DND-41 (cell line): Measurements from ENCODE around the gene BCL3.

Source experiments
- ATAC-seq: fragments of 200-7000 bp; cut with Tn5 transposase; 3 replicates; pipeline ENCODE4 v1.9.1; 2021; ENCODE audit warnings: low read depth; ENCODE audit not compliant: insufficient read depth
- DNase-seq: peaks from one replicate; pipeline ENCODE4 v3.0.0-alpha.2; 2020
- H2AFZ ChIP-seq: 2 replicates; pipeline ENCODE4 v1.6.0; 2012; ENCODE audit warnings: low read depth, low read length
- H3K27ac ChIP-seq: 2 replicates; pipeline ENCODE4 v1.5.1; 2012; ENCODE audit warnings: low read length, inconsistent platforms
- H3K27me3 ChIP-seq: fragments of 200-600 bp; sonication (generic); 2 replicates; pipeline ENCODE4 v1.6.0; 2012; ENCODE audit warnings: low read length, mild to moderate bottlenecking, inconsistent platforms; ENCODE audit not compliant: insufficient read depth, poor library complexity
- H3K36me3 ChIP-seq: 2 replicates; pipeline ENCODE4 v1.5.1; 2012; ENCODE audit warnings: low read length, inconsistent platforms; ENCODE audit not compliant: insufficient read depth
- H3K4me1 ChIP-seq: 2 replicates; pipeline ENCODE4 v1.5.1; 2012; ENCODE audit warnings: mild to moderate bottlenecking, low read length; ENCODE audit not compliant: insufficient read depth
- H3K4me2 ChIP-seq: 2 replicates; pipeline ENCODE4 v1.6.0; 2012; ENCODE audit warnings: mild to moderate bottlenecking, moderate library complexity, low read length, inconsistent platforms; ENCODE audit not compliant: insufficient read depth
- H3K4me3 ChIP-seq, 2 experiments: fragments of 200-600 bp in 1 of 2; shearing (Covaris generic) in 1 of 2; 2 replicates each; pipeline ENCODE4 v1.5.1; 2012 to 2016; ENCODE audit warnings: inconsistent platforms in 2 of 2, low read length in 2 of 2, mild to moderate bottlenecking in 2 of 2, low read depth in 1 of 2, moderate library complexity in 1 of 2
- H3K79me2 ChIP-seq: 2 replicates; pipeline ENCODE4 v1.6.0; 2012; ENCODE audit warnings: low read length, inconsistent platforms; ENCODE audit not compliant: insufficient read depth
- H3K9ac ChIP-seq: 2 replicates; pipeline ENCODE4 v1.6.0; 2012; ENCODE audit warnings: low read depth, mild to moderate bottlenecking, inconsistent platforms, low read length, moderate library complexity
- H3K9me3 ChIP-seq: 2 replicates; pipeline ENCODE4 v1.5.1; 2012; ENCODE audit warnings: low read length, moderate library complexity, mild to moderate bottlenecking, inconsistent platforms; ENCODE audit not compliant: insufficient read depth, severe bottlenecking
- H4K20me1 ChIP-seq: 2 replicates; pipeline ENCODE4 v1.6.0; 2012; ENCODE audit warnings: low read length; ENCODE audit not compliant: insufficient read depth
- EZH2 ChIP-seq: IDR thresholded peaks from 3 replicates; pipeline ENCODE4 v1.6.1; 2012; ENCODE audit warnings: borderline replicate concordance, low read depth, mild to moderate bottlenecking, moderate library complexity, low read length, inconsistent platforms; ENCODE audit not compliant: severe bottlenecking
- TF ChIP-seq, protein P1 (sequence below): IDR thresholded peaks from 2 replicates; pipeline ENCODE4 v1.5.1; 2012; ENCODE audit warnings: borderline replicate concordance, low read length, moderate library complexity, mild to moderate bottlenecking; ENCODE audit not compliant: poor library complexity, severe bottlenecking; ENCODE audit errors: extremely low read depth

Gene BCL3

DNA sequence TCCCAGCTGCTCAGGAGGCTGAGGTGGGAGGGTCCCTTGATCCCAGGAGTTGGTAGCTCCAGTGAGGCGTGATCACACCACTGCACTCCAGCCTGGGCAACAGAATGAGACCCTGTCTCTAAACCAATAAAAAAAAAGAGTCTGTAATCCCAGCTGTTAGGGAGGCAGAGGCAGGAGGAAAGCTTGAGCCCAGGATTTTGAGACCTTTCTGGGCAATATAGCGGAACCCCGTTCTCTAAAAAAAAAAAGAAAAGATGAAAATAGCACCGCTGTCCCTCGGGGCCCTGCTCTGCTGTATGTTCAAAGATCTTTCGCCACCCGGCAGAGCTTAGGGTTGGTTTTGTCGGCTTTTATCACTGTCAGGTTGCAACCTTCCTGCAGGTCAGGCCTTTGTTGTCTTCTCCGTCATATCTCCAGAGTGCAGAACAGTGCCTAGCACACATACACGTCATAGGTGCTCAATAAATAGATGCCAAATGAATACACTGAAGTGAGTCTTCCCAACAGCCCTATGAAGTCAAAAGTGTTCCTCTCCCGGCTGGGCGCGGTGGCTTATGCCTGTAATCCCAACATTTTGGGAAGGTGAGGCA lies 47.0 kb downstream of the BCL3 start:
- Histone ChIP-seq H3K4me3 (no peak overlapping the region), H4K20me1 (no peaks in the 10 kb centered on the region), H3K36me3 (no peaks in the 10 kb centered on the region), H3K27me3 (no peaks in the 10 kb centered on the region), H2AFZ (no peak overlapping the region), H3K27ac (no peak overlapping the region), H3K4me2 (no peak overlapping the region), H3K9ac (no peak overlapping the region), H3K9me3 (no peaks in the 10 kb centered on the region), H3K4me1 (no peaks in the 10 kb centered on the region), H3K79me2 (no peaks in the 10 kb centered on the region)
- ATAC-seq (no peak), DNase-seq (no peak)
- TF ChIP-seq EZH2: no peak
- TF ChIP-seq, protein P1, sequence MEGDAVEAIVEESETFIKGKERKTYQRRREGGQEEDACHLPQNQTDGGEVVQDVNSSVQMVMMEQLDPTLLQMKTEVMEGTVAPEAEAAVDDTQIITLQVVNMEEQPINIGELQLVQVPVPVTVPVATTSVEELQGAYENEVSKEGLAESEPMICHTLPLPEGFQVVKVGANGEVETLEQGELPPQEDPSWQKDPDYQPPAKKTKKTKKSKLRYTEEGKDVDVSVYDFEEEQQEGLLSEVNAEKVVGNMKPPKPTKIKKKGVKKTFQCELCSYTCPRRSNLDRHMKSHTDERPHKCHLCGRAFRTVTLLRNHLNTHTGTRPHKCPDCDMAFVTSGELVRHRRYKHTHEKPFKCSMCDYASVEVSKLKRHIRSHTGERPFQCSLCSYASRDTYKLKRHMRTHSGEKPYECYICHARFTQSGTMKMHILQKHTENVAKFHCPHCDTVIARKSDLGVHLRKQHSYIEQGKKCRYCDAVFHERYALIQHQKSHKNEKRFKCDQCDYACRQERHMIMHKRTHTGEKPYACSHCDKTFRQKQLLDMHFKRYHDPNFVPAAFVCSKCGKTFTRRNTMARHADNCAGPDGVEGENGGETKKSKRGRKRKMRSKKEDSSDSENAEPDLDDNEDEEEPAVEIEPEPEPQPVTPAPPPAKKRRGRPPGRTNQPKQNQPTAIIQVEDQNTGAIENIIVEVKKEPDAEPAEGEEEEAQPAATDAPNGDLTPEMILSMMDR: no peak

DNA sequence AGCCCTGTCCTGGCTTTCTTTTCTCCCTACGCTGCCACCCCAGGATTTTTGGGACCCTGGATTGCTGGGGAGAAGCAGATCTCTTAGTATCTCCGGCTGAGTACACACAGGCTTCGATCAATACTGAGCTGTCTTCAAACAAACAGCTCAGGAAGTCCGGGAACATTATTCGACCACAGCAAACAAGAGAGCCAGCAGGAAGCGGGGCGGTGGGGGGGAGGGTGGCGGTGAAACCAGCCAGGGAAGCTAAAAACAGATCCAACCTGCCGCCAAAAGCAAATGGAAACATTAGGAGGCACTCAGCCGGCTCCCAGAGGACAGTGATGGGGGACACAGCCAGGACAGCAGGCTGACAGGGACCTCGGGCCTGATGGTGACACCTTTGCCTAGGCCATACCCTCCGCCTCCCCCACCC lies 48.2 kb downstream of the BCL3 start:
- no peaks in the 10 kb centered on the region for H3K4me1 ChIP-seq
- ATAC-seq (no peak; the same call in 2 of the 3 replicates), DNase-seq (peak; percentile 23)
- TF ChIP-seq, protein P1: no peak
- no peak overlapping the region for H3K27ac ChIP-seq
- no peak overlapping the region for H3K4me3 ChIP-seq
- H3K27me3 ChIP-seq: no peaks in the 10 kb centered on the region
- no peak overlapping the region for H3K9ac ChIP-seq
- no peaks in the 10 kb centered on the region for H3K79me2 ChIP-seq
- H3K36me3 ChIP-seq: no peaks in the 10 kb centered on the region
- H3K9me3 ChIP-seq: no peaks in the 10 kb centered on the region
- H2AFZ ChIP-seq: no peak overlapping the region
- H4K20me1 ChIP-seq: no peaks in the 10 kb centered on the region
- H3K4me2 ChIP-seq: no peak overlapping the region

DNA sequence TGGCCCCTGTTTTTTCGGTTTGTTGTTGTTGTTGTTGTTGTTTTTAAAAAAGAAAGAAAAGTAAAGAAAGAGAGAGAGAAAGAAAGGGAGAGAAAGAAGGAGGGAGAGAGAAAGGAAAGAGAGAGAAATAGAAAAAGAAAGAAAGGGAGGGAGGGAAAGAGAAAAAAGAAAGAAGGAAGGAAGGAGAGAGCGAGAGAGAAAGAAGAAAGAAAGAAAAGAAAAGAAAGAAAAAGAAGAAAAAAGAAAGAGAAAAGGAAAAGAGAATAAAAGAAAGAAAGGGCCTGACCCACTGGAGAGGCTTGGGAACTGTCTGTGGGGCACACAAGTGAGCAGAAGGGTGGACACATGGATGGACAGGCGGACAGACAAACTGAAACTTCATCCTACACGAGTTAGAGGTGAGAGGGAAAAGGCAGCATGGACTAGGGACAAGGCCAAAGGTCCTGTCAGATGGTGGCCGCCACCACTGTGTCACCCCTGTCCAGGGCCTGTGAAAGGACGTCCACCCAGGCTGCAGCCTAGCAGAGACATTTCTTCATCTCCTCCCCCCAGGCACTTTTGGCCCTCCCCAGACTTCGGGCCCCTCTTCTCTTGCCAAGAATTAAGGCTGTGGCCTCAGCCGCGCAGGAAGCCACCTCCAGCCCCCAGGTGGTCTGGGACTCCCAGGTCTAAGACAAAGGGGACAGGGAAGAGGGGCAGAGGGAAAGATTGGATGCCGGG lies 51.3 kb downstream of the BCL3 start:
- Histone ChIP-seq H4K20me1 (no peaks in the 10 kb centered on the region), H3K4me1 (no peaks in the 10 kb centered on the region), H3K9ac (no peak overlapping the region), H3K4me2 (no peak overlapping the region), H3K9me3 (no peaks in the 10 kb centered on the region), H3K27me3 (no peaks in the 10 kb centered on the region), H3K36me3 (no peaks in the 10 kb centered on the region), H3K79me2 (no peaks in the 10 kb centered on the region), H2AFZ (no peak overlapping the region), H3K4me3 (no peak overlapping the region), H3K27ac (no peak overlapping the region)
- no peak for TF ChIP-seq EZH2
- TF ChIP-seq, protein P1: no peak
- DNase-seq (no peak), ATAC-seq (no peak)
